ENCODE data around the gene DNAH11. TPM values are rescaled to one million over a fixed set of nuclear protein-coding genes. Genes with fewer than 3 reads are reported as not detected.

The DNAH11 gene
- total RNA-seq, 4 donors from 2014 or later = 0.20 to 2.5 (median 0.71) TPM

- Histone ChIP-seq H3K4me3 (no peak overlapping the region), H3K9me3 (no peaks in the 10 kb centered on the region), H3K4me1 (peaks cover 0 to 21% (median 0%) of the 10 kb centered on the region in 4 donors), H3K36me3 (no peaks in the 10 kb centered on the region), H3K27me3 (no peaks in the 10 kb centered on the region), H3K27ac (no peak overlapping the region)
- 65 to 66% methylated on average over 3 of the region's 3 CpGs for WGBS, 2 donors
- DNase-seq (ENCODE audit: low spot score in 2 of 2) = no peak
- no peak for TF ChIP-seq CTCF (IDR thresholded peaks at IDR 0.05)
- no peak for TF ChIP-seq POLR2A (IDR thresholded peaks at IDR 0.05)
- no peak for TF ChIP-seq EP300 (IDR thresholded peaks at IDR 0.05)
Measured at GRCh38 chr7:21947056-21947455, 404.2 kb downstream of the DNAH11 start.

- Histone ChIP-seq H3K4me3 (no peak overlapping the region), H3K36me3 (no peaks in the 10 kb centered on the region), H3K27me3 (no peaks in the 10 kb centered on the region), H3K4me1 (peaks cover 0 to 16% (median 0%) of the 10 kb centered on the region in 4 donors), H3K9me3 (no peaks in the 10 kb centered on the region), H3K27ac (no peak overlapping the region)
- 78 to 79% methylated on average over 2 of the region's 2 CpGs for WGBS, 2 donors
- DNase-seq (ENCODE audit: low spot score in 2 of 2) = no peak
- TF ChIP-seq CTCF (IDR thresholded peaks at IDR 0.05) (no peak), EP300 (IDR thresholded peaks at IDR 0.05) (no peak), POLR2A (IDR thresholded peaks at IDR 0.05) (no peak)
Measured at GRCh38 chr7:21947946-21948345, 405.1 kb downstream of the DNAH11 start.

- WGBS, 2 donors = 64 to 80% methylated on average over 2 of the region's 2 CpGs
- Histone ChIP-seq H3K36me3 (no peaks in the 10 kb centered on the region), H3K27me3 (no peaks in the 10 kb centered on the region), H3K4me1 (peaks cover 0 to 13% (median 0%) of the 10 kb centered on the region in 4 donors), H3K4me3 (no peak overlapping the region), H3K9me3 (no peaks in the 10 kb centered on the region), H3K27ac (no peak overlapping the region)
- DNase-seq (ENCODE audit: low spot score in 2 of 2) = no peak
- TF ChIP-seq POLR2A (IDR thresholded peaks at IDR 0.05) = no peak
- no peak for TF ChIP-seq CTCF (IDR thresholded peaks at IDR 0.05)
- TF ChIP-seq EP300 (IDR thresholded peaks at IDR 0.05) = no peak
Measured at GRCh38 chr7:21948364-21948763, 405.5 kb downstream of the DNAH11 start.

- Histone ChIP-seq H3K36me3 (no peaks in the 10 kb centered on the region), H3K4me1 (peaks cover 0 to 13% (median 0%) of the 10 kb centered on the region in 4 donors), H3K27me3 (no peaks in the 10 kb centered on the region), H3K9me3 (no peaks in the 10 kb centered on the region), H3K27ac (no peak overlapping the region), H3K4me3 (no peak overlapping the region)
- DNase-seq (ENCODE audit: low spot score in 2 of 2) = no peak
- WGBS, 2 donors = 40 to 59% methylated on average over 8 of the region's 8 CpGs
- no peak for TF ChIP-seq POLR2A (IDR thresholded peaks at IDR 0.05)
- no peak for TF ChIP-seq CTCF (IDR thresholded peaks at IDR 0.05)
- TF ChIP-seq EP300 (IDR thresholded peaks at IDR 0.05) = no peak
Measured at GRCh38 chr7:21948887-21949540, 406.2 kb downstream of the DNAH11 start.

Other genes starting within 250 kb of the DNAH11 start
- gene SP4, start 115.0 kb upstream of the DNAH11 start, total RNA-seq = 10 to 100 TPM in 3 of 4 donors, 1 to 10 TPM in 1; 6.9 to 17.0 (median 11.3) TPM

All from tibial nerve (tissue), 4 donors.